HCT116 (cell line): ENCODE data around the gene PDLIM4. TPM values are rescaled to one million over a fixed set of nuclear protein-coding genes. Genes with fewer than 3 reads are reported as not detected.

Experiments used
- ATAC-seq: fragments of 200-7000 bp; cut with Tn5 transposase; 2 replicates; pipeline ENCODE4 v1.9.1; 2020; ENCODE audit warnings: mild to moderate bottlenecking, moderate library complexity
- BruUV-seq: library from RNA; stranded (reverse); fragments of 400-500 nt; replicated peaks from 2 replicates; lab custom pipeline; 2021; lab: Mats Ljungman, UMichigan
- CTCF ChIA-PET: fragments of 300-600 bp; sonication (Branson Sonifier 250); formaldehyde crosslinking; loops from one replicate; lab custom pipeline; 2021; ENCODE audit warnings: antibody characterized with exemption; lab: Charles Lee
- POLR2A ChIA-PET: fragments of 300-600, 350-600 bp; sonication (Branson Sonifier 250); formaldehyde crosslinking; loops from one replicate; lab custom pipeline; 2021; ENCODE audit warnings: antibody characterized with exemption; lab: Charles Lee
- RAD21 ChIA-PET, 2 experiments: fragments of 300-600 bp; sonication (Branson Sonifier 250); formaldehyde crosslinking; loops; one replicate each; lab custom pipeline; 2023; ENCODE audit warnings: low total read pairs in 2 of 2; ENCODE audit not compliant: uncharacterized antibody in 2 of 2, unreplicated experiment in 2 of 2, low non-redundant PET in 1 of 2; lab: Charles Lee
- DNase-seq: peaks from one replicate; pipeline ENCODE4 v3.0.0-alpha.2; 2010; ENCODE audit warnings: low read depth, low spot score
- H2AFZ ChIP-seq: fragments of 200-600 bp; shearing (Covaris generic), sonication (generic); 2 replicates; pipeline ENCODE4 v1.6.1; 2017; ENCODE audit warnings: low read depth, mixed run types, mixed read lengths, antibody characterized with exemption, low read length; ENCODE audit not compliant: poor library complexity, severe bottlenecking
- H3K27ac ChIP-seq: 2 replicates; pipeline ENCODE4 v1.5.1; 2012; ENCODE audit warnings: low read depth, low read length
- H3K27me3 ChIP-seq: fragments of 200-600 bp; sonication (generic); 2 replicates; pipeline ENCODE4 v1.6.1; 2016; ENCODE audit warnings: mixed run types, low read length, mixed read lengths; ENCODE audit not compliant: insufficient read depth
- H3K36me3 ChIP-seq, 2 experiments: fragments of 200-500 bp in 1 of 2; fragments of 200-600 bp in 1 of 2; sonication (Bioruptor generic) in 1 of 2; sonication (generic) in 1 of 2; 2 replicates each; pipeline versions ENCODE4 v1.5.1 to v1.6.1; 2014 to 2016; ENCODE audit warnings: low read length in 2 of 2, inconsistent platforms in 1 of 2, mixed read lengths in 1 of 2, mixed run types in 1 of 2; ENCODE audit not compliant: insufficient read depth in 2 of 2, control insufficient read depth in 1 of 2
- H3K4me1 ChIP-seq, 2 experiments: fragments of 200-600 bp in 1 of 2; sonication (generic) in 1 of 2; 2 replicates each; pipeline versions ENCODE4 v1.5.1 to v1.6.1; 2012 to 2017; ENCODE audit warnings: low read length in 2 of 2, inconsistent platforms in 1 of 2, mild to moderate bottlenecking in 1 of 2, mixed read lengths in 1 of 2, mixed run types in 1 of 2, moderate library complexity in 1 of 2; ENCODE audit not compliant: insufficient read depth in 2 of 2, control insufficient read depth in 1 of 2
- H3K4me2 ChIP-seq: fragments of 200-600 bp; sonication (generic); 2 replicates; pipeline ENCODE4 v1.6.1; 2017; ENCODE audit warnings: mixed run types, low read length, mixed read lengths
- H3K4me3 ChIP-seq, 2 experiments: fragments of 200-600 bp in 1 of 2; sonication (generic) in 1 of 2; replicated peaks in 1 of 2; 2 replicates each; pipeline ENCODE4 v1.5.1; 2011 to 2016; ENCODE audit warnings: low read length in 2 of 2, control low read depth in 1 of 2, low read depth in 1 of 2, mild to moderate bottlenecking in 1 of 2, mixed read lengths in 1 of 2, mixed run types in 1 of 2
- H3K79me2 ChIP-seq: fragments of 200-600 bp; sonication (generic); 2 replicates; pipeline ENCODE4 v1.6.1; 2017; ENCODE audit warnings: mild to moderate bottlenecking, mixed run types, low read length, moderate library complexity, mixed read lengths; ENCODE audit not compliant: insufficient read depth
- H3K9ac ChIP-seq: fragments of 200-600 bp; sonication (generic); 2 replicates; pipeline ENCODE4 v1.6.1; 2016; ENCODE audit warnings: low read length, mixed read lengths
- H3K9me2 ChIP-seq: fragments of 200-600 bp; sonication (generic), shearing (Covaris generic); 2 replicates; pipeline ENCODE4 v1.6.1; 2017; ENCODE audit warnings: mixed run types, mild to moderate bottlenecking, moderate library complexity; ENCODE audit not compliant: insufficient read depth
- H3K9me3 ChIP-seq, 2 experiments: fragments of 200-500 bp in 1 of 2; fragments of 200-600 bp in 1 of 2; sonication (Bioruptor generic) in 1 of 2; sonication (generic) in 1 of 2; 2 replicates each; pipeline ENCODE4 v1.6.1; 2014 to 2017; ENCODE audit warnings: low read length in 2 of 2, mixed read lengths in 2 of 2, inconsistent platforms in 1 of 2, low read depth in 1 of 2, mild to moderate bottlenecking in 1 of 2, mixed run types in 1 of 2, moderate library complexity in 1 of 2; ENCODE audit not compliant: control insufficient read depth in 1 of 2, insufficient read depth in 1 of 2
- H4K20me1 ChIP-seq: fragments of 200-600 bp; sonication (generic), shearing (Covaris generic); 2 replicates; pipeline ENCODE4 v1.6.1; 2017; ENCODE audit warnings: mixed run types, mild to moderate bottlenecking, moderate library complexity; ENCODE audit not compliant: insufficient read depth
- CBX3 ChIP-seq: IDR thresholded peaks from 2 replicates; pipeline ENCODE4 v1.6.1; 2012; ENCODE audit warnings: low read depth
- CEBPB ChIP-seq: IDR thresholded peaks from 2 replicates; pipeline ENCODE4 v1.6.1; 2012; ENCODE audit warnings: low read depth
- EGR1 ChIP-seq: IDR thresholded peaks from 2 replicates; pipeline ENCODE4 v1.6.1; 2012; ENCODE audit warnings: low read depth
- ELF1 ChIP-seq: IDR thresholded peaks from 2 replicates; pipeline ENCODE4 v1.6.1; 2012; ENCODE audit warnings: low read depth, borderline replicate concordance
- EZH2 ChIP-seq: fragments of 200-600 bp; sonication (generic); IDR thresholded peaks from 2 replicates; pipeline ENCODE4 v1.6.1; 2017; ENCODE audit warnings: antibody characterized with exemption, mixed run types
- EZH2phosphoT487 ChIP-seq: fragments of 200-600 bp; IDR thresholded peaks from 2 replicates; pipeline ENCODE4 v1.6.1; 2018; ENCODE audit warnings: antibody characterized with exemption, borderline replicate concordance
- FOSL1 ChIP-seq: IDR thresholded peaks from 2 replicates; pipeline ENCODE4 v1.6.1; 2012; ENCODE audit warnings: low read depth
- JUND ChIP-seq: IDR thresholded peaks from 2 replicates; pipeline ENCODE4 v1.6.1; 2012
- POLR2A ChIP-seq: IDR thresholded peaks from 2 replicates; pipeline ENCODE4 v1.7.0; 2011; ENCODE audit warnings: borderline replicate concordance; ENCODE audit not compliant: insufficient read depth, insufficient read length; ENCODE audit errors: extremely low read depth
- POLR2AphosphoS5 ChIP-seq: IDR thresholded peaks from 2 replicates; pipeline ENCODE4 v1.6.1; 2011; ENCODE audit warnings: mild to moderate bottlenecking, low read depth, low read length, moderate library complexity
- RAD21 ChIP-seq: IDR thresholded peaks from 2 replicates; pipeline ENCODE4 v1.6.1; 2012; ENCODE audit warnings: low read depth, mild to moderate bottlenecking
- SP1 ChIP-seq: IDR thresholded peaks from 2 replicates; pipeline ENCODE4 v1.6.1; 2012; ENCODE audit warnings: low read depth
- SRF ChIP-seq: IDR thresholded peaks from 2 replicates; pipeline ENCODE4 v1.6.1; 2012; ENCODE audit warnings: low read depth
- TCF7L2 ChIP-seq: IDR thresholded peaks from 2 replicates; pipeline ENCODE4 v1.7.0; 2011; ENCODE audit warnings: borderline replicate concordance, inconsistent platforms; ENCODE audit not compliant: insufficient read depth, insufficient read length; ENCODE audit errors: extremely low read depth
- YY1 ChIP-seq: IDR thresholded peaks from 2 replicates; pipeline ENCODE4 v1.6.1; 2011; ENCODE audit warnings: low read length, low read depth, moderate library complexity, mild to moderate bottlenecking; ENCODE audit not compliant: insufficient replicate concordance; ENCODE audit errors: extremely low read depth
- ZFX ChIP-seq: fragments of 450-650 bp; IDR thresholded peaks from 2 replicates; pipeline ENCODE4 v1.6.1; 2017
- intact Hi-C: fragments of 100-400 bp; cut with micrococcal nuclease; formaldehyde crosslinking; loops from 2 replicates; pipeline ENCODE4 v1.10.0; 2022
- total RNA-seq: library from RNA; stranded (reverse); gene quantifications from one replicate; pipeline ENCODE4 v1.2.1, GENCODE V29; 2021; ENCODE audit not compliant: unreplicated experiment
- TF ChIP-seq, protein P1 (sequence below): IDR thresholded peaks from 2 replicates; pipeline ENCODE4 v1.6.1; 2012
- TF ChIP-seq, protein P2 (sequence below): IDR thresholded peaks from 2 replicates; pipeline ENCODE4 v1.6.1; 2012
- TF ChIP-seq, protein P3 (sequence below): IDR thresholded peaks from 2 replicates; pipeline ENCODE4 v1.6.1; 2011; ENCODE audit warnings: mild to moderate bottlenecking, low read length, moderate library complexity; ENCODE audit not compliant: insufficient replicate concordance; ENCODE audit errors: extremely low read depth

The PDLIM4 gene
- total RNA-seq, 1 experiment from 2014 or later: not detected

DNA sequence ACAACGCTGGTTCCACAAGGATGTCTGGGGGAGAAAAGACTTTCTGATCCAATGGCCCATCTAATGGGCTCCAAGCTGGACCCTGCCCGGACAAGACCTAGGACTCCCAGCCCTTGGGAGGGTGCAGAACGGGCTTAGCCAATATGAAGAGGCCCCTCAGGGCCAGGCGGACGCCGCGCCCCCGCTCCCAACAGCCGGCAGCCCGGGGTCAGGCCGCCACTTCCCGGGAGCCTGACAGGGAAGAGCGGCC is 30.3 kb upstream of the PDLIM4 start:
- peak overlapping the region; percentile 75 for H3K9ac ChIP-seq
- ATAC-seq: no peak
- no peaks in the 10 kb centered on the region; the same call in 1 of the 2 replicates for H3K9me2 ChIP-seq
- H3K27me3 ChIP-seq: no peaks in the 10 kb centered on the region
- ChIA-PET CTCF (interaction anchor here (1.5 kb wide), 1 partner anchor 11 kb away, joined by 14 read pairs; no protein-coding TSS in a partner anchor), POLR2A (interaction anchor here (1.2 to 2.9 kb wide), 3 partner anchors 11 to 67 kb away, joined by 3 to 7 read pairs (median 4); partner anchors contain the start of gene SLC22A4), RAD21 (interaction anchor here in 1 of 2 experiments (0.9 kb wide), 1 partner anchor 142 kb away, joined by 3 read pairs; the partner anchor contains the start of gene SLC22A5)
- H3K36me3 ChIP-seq: no peaks in the 10 kb centered on the region
- no peak overlapping the region for H2AFZ ChIP-seq
- H3K27ac ChIP-seq: peak overlapping the region; percentile 81
- H3K9me3 ChIP-seq: no peaks in the 10 kb centered on the region
- no TSS peak for BruUV-seq
- TF ChIP-seq CEBPB: no peak
- no peak for TF ChIP-seq EGR1
- no peak for TF ChIP-seq ELF1
- no peak for TF ChIP-seq ZFX
- TF ChIP-seq FOSL1: no peak
- TF ChIP-seq RAD21: no peak
- H3K4me2 ChIP-seq: peak overlapping the region; percentile 98
- peaks cover 27% of the 10 kb centered on the region for H3K79me2 ChIP-seq
- intact Hi-C loops: loop anchor here (2.0 kb wide), 1 partner anchor 68 kb away; the partner anchor contains the start of gene SLC22A4
- peak overlapping the region; percentile 67 to 77 for H3K4me3 ChIP-seq
- no peaks in the 10 kb centered on the region for H4K20me1 ChIP-seq
- DNase-seq: no peak
- H3K4me1 ChIP-seq: peaks cover 19 to 38% of the 10 kb centered on the region in 2 experiments

DNA sequence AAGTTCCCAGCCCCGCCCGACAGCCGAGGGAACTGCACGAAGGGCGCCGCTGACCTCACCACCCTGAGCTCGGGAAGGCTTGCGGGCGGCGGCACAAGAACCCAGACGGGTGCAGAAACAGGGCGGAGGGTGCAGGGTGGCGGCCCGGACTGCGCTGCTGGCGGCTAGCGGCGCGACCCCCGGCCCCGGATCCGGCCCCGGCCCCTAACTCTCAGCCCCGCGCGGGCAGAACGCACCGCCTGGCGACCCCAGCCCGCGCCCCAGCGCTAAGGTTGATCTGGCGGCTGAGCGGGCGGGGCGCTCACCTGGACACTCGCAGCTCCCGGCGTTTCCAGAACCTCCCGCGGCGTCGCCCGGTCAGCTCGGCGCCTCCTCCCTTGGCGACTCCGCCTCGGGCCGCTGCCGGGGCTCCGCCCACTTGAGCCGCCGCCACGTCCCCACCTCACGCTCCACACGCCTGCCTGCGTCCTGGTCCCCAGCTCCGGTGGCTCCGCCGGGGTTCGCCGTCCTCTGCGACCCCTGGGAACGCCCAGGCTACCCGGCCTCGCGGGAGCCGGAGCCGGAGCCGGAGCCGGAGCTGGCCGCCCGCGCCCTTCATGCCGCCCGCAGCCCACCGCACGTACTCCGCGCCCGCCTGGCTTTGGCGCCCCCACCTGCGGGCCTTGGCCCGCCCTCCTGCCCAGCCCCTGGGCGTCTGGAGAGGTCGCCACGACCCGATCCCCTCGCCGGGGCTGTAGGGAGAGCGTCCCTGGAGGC is 29.8 kb upstream of the PDLIM4 start, which contains the start of gene P4HA2:
Gene P4HA2, minus strand, starts transcription at position 369 of the 756 bp plus-strand sequence. CDS start 9,227 bp downstream, outside the sequence.
- CTCF ChIA-PET: interaction anchor here (1.5 kb wide), 1 partner anchor 10 kb away, joined by 14 read pairs; no protein-coding TSS in a partner anchor
- no peak for TF ChIP-seq ELF1
- TF ChIP-seq EZH2: no peak
- no peak for TF ChIP-seq SP1
- peak; percentile 93 for TF ChIP-seq POLR2AphosphoS5
- TF ChIP-seq, protein P1, sequence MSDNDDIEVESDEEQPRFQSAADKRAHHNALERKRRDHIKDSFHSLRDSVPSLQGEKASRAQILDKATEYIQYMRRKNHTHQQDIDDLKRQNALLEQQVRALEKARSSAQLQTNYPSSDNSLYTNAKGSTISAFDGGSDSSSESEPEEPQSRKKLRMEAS: no peak
- TF ChIP-seq CBX3: no peak
- TF ChIP-seq, protein P2, sequence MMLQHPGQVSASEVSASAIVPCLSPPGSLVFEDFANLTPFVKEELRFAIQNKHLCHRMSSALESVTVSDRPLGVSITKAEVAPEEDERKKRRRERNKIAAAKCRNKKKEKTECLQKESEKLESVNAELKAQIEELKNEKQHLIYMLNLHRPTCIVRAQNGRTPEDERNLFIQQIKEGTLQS: no peak
- no peak for TF ChIP-seq JUND
- TF ChIP-seq SRF: no peak
- TF ChIP-seq YY1: no peak
- TF ChIP-seq EZH2phosphoT487: no peak
- no peak for TF ChIP-seq TCF7L2
- TF ChIP-seq POLR2A: peak; percentile 87
- TF ChIP-seq, protein P3, sequence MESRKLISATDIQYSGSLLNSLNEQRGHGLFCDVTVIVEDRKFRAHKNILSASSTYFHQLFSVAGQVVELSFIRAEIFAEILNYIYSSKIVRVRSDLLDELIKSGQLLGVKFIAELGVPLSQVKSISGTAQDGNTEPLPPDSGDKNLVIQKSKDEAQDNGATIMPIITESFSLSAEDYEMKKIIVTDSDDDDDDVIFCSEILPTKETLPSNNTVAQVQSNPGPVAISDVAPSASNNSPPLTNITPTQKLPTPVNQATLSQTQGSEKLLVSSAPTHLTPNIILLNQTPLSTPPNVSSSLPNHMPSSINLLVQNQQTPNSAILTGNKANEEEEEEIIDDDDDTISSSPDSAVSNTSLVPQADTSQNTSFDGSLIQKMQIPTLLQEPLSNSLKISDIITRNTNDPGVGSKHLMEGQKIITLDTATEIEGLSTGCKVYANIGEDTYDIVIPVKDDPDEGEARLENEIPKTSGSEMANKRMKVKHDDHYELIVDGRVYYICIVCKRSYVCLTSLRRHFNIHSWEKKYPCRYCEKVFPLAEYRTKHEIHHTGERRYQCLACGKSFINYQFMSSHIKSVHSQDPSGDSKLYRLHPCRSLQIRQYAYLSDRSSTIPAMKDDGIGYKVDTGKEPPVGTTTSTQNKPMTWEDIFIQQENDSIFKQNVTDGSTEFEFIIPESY: no peak
- TF ChIP-seq CEBPB: no peak
- no peak for TF ChIP-seq EGR1

More for the DNA sequence above, 29.8 kb upstream of the PDLIM4 start, which contains the start of gene P4HA2:
- H2AFZ ChIP-seq: peak within 1 kb of the TSS; percentile 35
- intact Hi-C loops: loop anchor here (2.0 kb wide), 1 partner anchor 67 kb away; the partner anchor contains the start of gene SLC22A4
- H3K9me2 ChIP-seq: no peaks in the 10 kb centered on the region; the same call in 1 of the 2 replicates
- H3K4me2 ChIP-seq: peak within 1 kb of the TSS; percentile 98
- no TSS peak for BruUV-seq
- H3K9me3 ChIP-seq: no peaks in the 10 kb centered on the region
- RAD21 ChIA-PET: interaction anchor here in 1 of 2 experiments (0.9 kb wide), 1 partner anchor 142 kb away, joined by 3 read pairs; the partner anchor contains the start of gene SLC22A5
- H3K9ac ChIP-seq: peak within 1 kb of the TSS; percentile 75
- no peaks in the 10 kb centered on the region for H4K20me1 ChIP-seq
- peaks cover 19 to 38% of the 10 kb centered on the region in 2 experiments for H3K4me1 ChIP-seq
- no peaks in the 10 kb centered on the region for H3K36me3 ChIP-seq
- peak within 1 kb of the TSS; percentile 67 to 77 for H3K4me3 ChIP-seq
- peak within 1 kb of the TSS; percentile 81 for H3K27ac ChIP-seq
- peaks cover 22% of the 10 kb centered on the region for H3K79me2 ChIP-seq
- POLR2A ChIA-PET: interaction anchor here (1.2 to 2.9 kb wide), 3 partner anchors 10 to 66 kb away, joined by 3 to 7 read pairs (median 4); partner anchors contain the start of gene SLC22A4
- DNase-seq: peak; percentile 56
- ATAC-seq: peak; percentile 94
- H3K27me3 ChIP-seq: no peaks in the 10 kb centered on the region
